BLaER1 treated with 17β-estradiol and CSF1 and Interleukin-3, amounts not matched to agents 10 nM and 100 nM (cell line): ENCODE measurements around the gene HHIP.

Experiments
- H3K27ac ChIP-seq, 11 experiments: shearing (Covaris generic); formaldehyde crosslinking; 2 replicates each; pipeline ENCODE4 v1.8.1; 2022
- H3K27me3 ChIP-seq, 11 experiments: shearing (Covaris generic); formaldehyde crosslinking; 2 replicates each; pipeline ENCODE4 v1.8.1; 2022
- H3K36me3 ChIP-seq, 11 experiments: shearing (Covaris generic); formaldehyde crosslinking; 2 replicates each; pipeline ENCODE4 v1.8.1; 2022
- H3K4me1 ChIP-seq, 10 experiments: shearing (Covaris generic); formaldehyde crosslinking; 2 replicates each; pipeline ENCODE4 v1.8.1; 2022
- H3K4me2 ChIP-seq, 11 experiments: shearing (Covaris generic); formaldehyde crosslinking; 2 replicates each; pipeline ENCODE4 v1.8.1; 2022
- H3K4me3 ChIP-seq, 10 experiments: shearing (Covaris generic); formaldehyde crosslinking; 2 replicates each; pipeline ENCODE4 v1.8.1; 2022
- H3K9ac ChIP-seq, 11 experiments: shearing (Covaris generic); formaldehyde crosslinking; 2 replicates each; pipeline ENCODE4 v1.8.1; 2022
- H3K9me3 ChIP-seq, 11 experiments: shearing (Covaris generic); formaldehyde crosslinking; replicated peaks in 1 of 11; 2 replicates each; pipeline ENCODE4 v1.8.1; 2022
- H4K20me1 ChIP-seq, 11 experiments: shearing (Covaris generic); formaldehyde crosslinking; 2 replicates each; pipeline ENCODE4 v1.8.1; 2022
- Cebpa-rat ChIP-seq, 11 experiments: shearing (Covaris generic); IDR thresholded peaks; 2 replicates each; pipeline ENCODE4 v1.8.1; 2022

Gene HHIP

GRCh38 chr4:144699565-144699964 lies 53.6 kb downstream of the HHIP start:
- TF ChIP-seq Cebpa-rat (IDR thresholded peaks at IDR 0.05), result no peak
- H3K9me3 ChIP-seq, result no peaks in the 10 kb centered on the region; a peak in 1 of 22 replicates
- H3K9ac ChIP-seq, result no peak overlapping the region
- H3K4me3 ChIP-seq, result no peak overlapping the region
- no peak overlapping the region for H3K4me2 ChIP-seq
- no peaks in the 10 kb centered on the region for H3K36me3 ChIP-seq
- no peaks in the 10 kb centered on the region for H3K27me3 ChIP-seq
- no peaks in the 10 kb centered on the region for H4K20me1 ChIP-seq
- no peaks in the 10 kb centered on the region for H3K4me1 ChIP-seq
- no peak overlapping the region for H3K27ac ChIP-seq

DNA sequence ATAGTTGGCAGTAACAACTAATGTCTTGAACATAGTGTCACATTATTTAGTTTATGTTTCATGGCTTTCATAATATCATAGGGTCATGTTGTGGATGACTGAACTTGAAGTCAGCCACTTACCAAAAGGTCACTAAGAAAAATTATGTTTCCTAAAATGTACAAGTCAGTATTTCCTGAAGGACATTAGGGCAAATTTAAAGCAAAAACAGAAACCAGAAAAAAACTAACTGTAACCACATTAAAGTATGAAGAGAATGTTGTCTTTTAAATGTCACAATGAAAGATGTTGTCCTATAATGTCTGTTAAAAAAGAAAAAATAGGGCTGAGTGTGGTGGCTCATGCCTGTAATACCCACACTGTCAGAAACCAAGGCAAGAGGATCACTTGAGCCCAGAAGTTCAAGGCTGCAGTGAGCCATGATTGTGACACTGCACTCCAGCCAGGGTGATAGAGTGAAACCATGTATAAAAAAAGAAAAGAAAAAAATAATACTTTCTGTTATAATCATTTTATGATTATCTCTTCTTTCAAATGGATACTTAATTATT lies 55.8 kb downstream of the HHIP start:
- no peaks in the 10 kb centered on the region for H4K20me1 ChIP-seq
- no peaks in the 10 kb centered on the region for H3K4me1 ChIP-seq

DNA sequence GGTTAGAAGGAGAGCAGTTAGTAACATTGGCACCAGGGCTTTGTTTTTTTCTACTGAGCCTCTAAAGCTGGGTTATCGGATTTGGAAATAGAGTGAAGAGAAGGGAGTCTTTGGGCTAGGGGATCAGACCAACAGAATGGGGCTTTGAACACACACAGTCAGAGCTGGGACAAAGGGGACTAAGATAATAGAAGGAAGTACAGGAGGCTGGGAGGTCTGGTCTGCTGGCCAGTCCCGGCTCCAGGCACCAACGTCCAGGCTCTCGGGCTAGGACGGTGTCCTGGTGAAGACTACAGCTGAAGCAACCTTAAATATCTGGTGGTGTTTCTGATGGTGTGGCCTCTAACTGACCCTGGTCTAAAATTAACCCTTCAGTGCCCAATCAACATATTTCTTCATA lies 57.5 kb downstream of the HHIP start:
- no peak overlapping the region for H3K27ac ChIP-seq
- no peaks in the 10 kb centered on the region for H3K27me3 ChIP-seq
- H3K4me1 ChIP-seq, result no peaks in the 10 kb centered on the region
- no peak for TF ChIP-seq Cebpa-rat (IDR thresholded peaks at IDR 0.05)
- H4K20me1 ChIP-seq, result no peaks in the 10 kb centered on the region
- no peaks in the 10 kb centered on the region; a peak in 1 of 22 replicates for H3K9me3 ChIP-seq
- no peak overlapping the region for H3K4me2 ChIP-seq
- H3K36me3 ChIP-seq, result no peaks in the 10 kb centered on the region
- no peak overlapping the region for H3K9ac ChIP-seq
- no peak overlapping the region for H3K4me3 ChIP-seq

More for the DNA sequence above, 55.8 kb downstream of the HHIP start:
- no peak overlapping the region for H3K4me3 ChIP-seq
- H3K9ac ChIP-seq, result no peak overlapping the region
- H3K4me2 ChIP-seq, result no peak overlapping the region
- no peak for TF ChIP-seq Cebpa-rat (IDR thresholded peaks at IDR 0.05)
- no peaks in the 10 kb centered on the region; a peak in 1 of 22 replicates for H3K9me3 ChIP-seq
- H3K36me3 ChIP-seq, result no peaks in the 10 kb centered on the region
- no peaks in the 10 kb centered on the region for H3K27me3 ChIP-seq
- no peak overlapping the region for H3K27ac ChIP-seq

DNA sequence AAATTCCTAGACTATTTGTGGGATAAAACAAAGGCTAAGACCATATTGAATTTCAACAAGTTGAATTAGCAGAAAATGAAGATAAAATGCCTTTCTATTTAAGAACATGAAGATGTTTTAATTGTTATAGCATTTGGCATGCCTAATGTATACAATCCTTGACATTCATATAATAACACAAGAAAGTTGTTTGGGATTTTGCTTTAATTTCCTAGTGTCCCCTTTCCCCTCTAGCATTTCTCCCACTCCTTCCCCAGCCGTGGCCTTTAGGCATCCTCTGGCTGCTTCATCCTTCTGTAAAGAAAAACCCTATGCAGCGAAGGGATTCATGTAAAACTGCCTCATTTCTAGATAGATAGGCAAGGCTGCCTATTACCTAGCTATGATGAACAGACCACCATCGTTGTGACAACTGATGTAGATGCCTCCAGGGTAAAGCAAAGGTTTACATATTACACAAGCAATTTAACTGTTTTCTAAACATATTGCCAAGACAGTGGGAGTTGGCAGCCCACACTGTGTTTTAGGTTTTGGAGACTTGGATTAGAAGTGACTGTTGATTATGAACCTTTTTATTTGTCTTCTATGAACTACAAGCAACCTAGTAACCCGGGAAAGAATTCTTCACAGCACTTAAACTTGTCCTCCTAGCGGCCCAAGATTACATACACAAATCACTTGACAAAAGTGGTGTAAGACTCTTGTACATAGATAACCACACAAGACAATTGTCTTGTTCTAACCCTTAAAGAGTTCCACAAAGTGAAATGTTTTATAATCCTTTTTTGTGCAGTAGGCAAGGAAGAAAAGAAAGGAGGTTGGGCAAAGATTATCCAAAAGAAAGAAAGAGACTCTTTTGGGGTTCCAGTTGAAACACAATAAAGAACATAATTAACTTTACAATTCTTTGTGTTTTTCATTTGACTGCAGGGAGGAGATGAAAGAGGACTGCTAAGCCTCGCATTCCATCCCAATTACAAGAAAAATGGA lies 59.9 kb downstream of the HHIP start:
- no peak for TF ChIP-seq Cebpa-rat (IDR thresholded peaks at IDR 0.05)
- Histone ChIP-seq H3K27ac (no peak overlapping the region), H3K4me2 (no peak overlapping the region), H3K4me3 (no peak overlapping the region), H3K9ac (no peak overlapping the region), H4K20me1 (no peaks in the 10 kb centered on the region), H3K4me1 (no peaks in the 10 kb centered on the region), H3K9me3 (no peaks in the 10 kb centered on the region; a peak in 1 of 22 replicates), H3K27me3 (no peaks in the 10 kb centered on the region), H3K36me3 (no peaks in the 10 kb centered on the region)

DNA sequence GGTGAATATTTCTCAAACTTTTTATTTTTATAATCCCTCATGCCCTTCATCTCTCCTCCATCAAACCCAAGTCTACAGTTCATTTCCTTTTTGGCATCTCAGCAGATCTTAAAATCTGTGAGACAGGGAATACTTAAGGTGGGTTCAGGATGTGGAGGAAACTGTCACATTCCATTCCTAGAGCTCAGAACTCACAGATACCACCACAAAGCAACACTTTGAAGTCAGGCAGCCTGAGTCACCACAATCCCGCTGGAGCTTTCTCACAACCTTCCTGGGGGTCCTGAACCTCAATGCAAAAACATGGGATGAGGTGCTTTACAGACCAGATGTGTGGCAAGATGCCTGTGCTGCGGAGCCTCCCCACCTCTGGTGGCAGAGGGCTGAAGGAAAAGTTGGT lies 63.2 kb downstream of the HHIP start:
- Histone ChIP-seq H3K36me3 (no peaks in the 10 kb centered on the region), H3K9me3 (no peaks in the 10 kb centered on the region), H4K20me1 (no peaks in the 10 kb centered on the region), H3K27me3 (no peaks in the 10 kb centered on the region), H3K9ac (no peak overlapping the region), H3K4me3 (no peak overlapping the region), H3K27ac (no peak overlapping the region), H3K4me2 (no peak overlapping the region), H3K4me1 (no peaks in the 10 kb centered on the region)
- no peak for TF ChIP-seq Cebpa-rat (IDR thresholded peaks at IDR 0.05)

DNA sequence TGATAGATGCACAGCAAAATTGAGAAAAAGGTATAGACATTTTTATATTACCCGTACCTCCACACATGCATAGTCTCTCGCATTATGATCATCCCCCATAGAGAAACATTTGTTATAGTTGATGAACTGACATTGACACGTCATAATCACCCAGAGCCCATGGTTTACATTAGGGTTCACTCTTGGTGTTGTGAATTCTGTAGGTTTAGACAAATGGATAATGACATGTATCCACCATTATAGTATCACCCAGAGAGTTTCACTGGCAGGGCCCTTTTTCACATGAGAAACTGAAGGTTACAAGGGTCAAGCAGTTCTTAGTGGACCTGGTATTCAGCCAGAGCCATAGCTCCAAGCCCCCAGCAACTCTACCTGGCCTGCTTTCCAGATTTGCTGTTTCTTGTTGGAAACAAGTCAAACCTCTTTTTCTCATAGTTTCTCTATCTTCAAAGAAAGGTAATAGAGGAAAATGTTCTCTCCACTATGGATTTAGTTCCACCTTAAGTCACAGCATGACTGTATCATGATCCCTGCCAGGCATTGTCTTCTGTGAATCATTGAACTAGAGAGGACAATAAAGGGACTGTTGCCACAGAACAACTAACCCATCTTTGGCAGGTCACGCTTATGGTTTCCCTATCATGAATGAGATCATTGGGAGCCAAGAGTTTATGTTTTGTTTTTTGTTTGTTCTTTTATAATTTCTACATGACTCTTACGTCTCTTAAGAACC lies 64.0 kb downstream of the HHIP start:
- Histone ChIP-seq H3K27ac (no peak overlapping the region), H3K9me3 (no peaks in the 10 kb centered on the region)
- TF ChIP-seq Cebpa-rat (IDR thresholded peaks at IDR 0.05), result no peak

DNA sequence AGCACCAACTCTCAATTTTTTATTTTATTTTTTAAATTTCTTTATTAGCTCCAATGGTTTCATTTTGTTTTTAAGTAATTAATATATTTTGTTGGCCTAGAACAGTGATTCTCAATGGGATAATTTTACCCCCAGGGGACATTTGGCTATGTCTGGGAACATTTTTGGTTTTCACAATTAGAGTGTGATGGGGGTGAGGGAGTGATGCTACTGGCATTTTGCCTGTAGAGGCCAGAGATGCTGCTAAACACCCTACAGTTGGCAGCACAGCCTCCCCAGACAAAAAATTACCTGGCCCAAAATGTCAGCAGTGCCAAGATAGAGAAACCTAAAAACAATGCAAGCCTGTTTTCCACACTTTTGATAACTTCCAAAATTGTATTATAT lies 64.6 kb downstream of the HHIP start:
- Histone ChIP-seq H3K36me3 (no peaks in the 10 kb centered on the region), H3K9ac (no peak overlapping the region), H3K4me2 (no peak overlapping the region), H3K27ac (no peak overlapping the region), H3K4me1 (peaks cover 0 to 7% (median 0%) of the 10 kb centered on the region in 10 experiments; a peak in 2 of 20 replicates), H3K4me3 (no peak overlapping the region), H3K27me3 (no peaks in the 10 kb centered on the region), H4K20me1 (no peaks in the 10 kb centered on the region), H3K9me3 (no peaks in the 10 kb centered on the region)
- TF ChIP-seq Cebpa-rat (IDR thresholded peaks at IDR 0.05), result no peak

More for the DNA sequence above, 64.0 kb downstream of the HHIP start:
- Histone ChIP-seq H3K4me2 (no peak overlapping the region), H3K9ac (no peak overlapping the region), H3K4me3 (no peak overlapping the region), H3K27me3 (no peaks in the 10 kb centered on the region), H3K36me3 (no peaks in the 10 kb centered on the region), H3K4me1 (peaks cover 0 to 2% (median 0%) of the 10 kb centered on the region in 10 experiments; a peak in 2 of 20 replicates), H4K20me1 (no peaks in the 10 kb centered on the region)

DNA sequence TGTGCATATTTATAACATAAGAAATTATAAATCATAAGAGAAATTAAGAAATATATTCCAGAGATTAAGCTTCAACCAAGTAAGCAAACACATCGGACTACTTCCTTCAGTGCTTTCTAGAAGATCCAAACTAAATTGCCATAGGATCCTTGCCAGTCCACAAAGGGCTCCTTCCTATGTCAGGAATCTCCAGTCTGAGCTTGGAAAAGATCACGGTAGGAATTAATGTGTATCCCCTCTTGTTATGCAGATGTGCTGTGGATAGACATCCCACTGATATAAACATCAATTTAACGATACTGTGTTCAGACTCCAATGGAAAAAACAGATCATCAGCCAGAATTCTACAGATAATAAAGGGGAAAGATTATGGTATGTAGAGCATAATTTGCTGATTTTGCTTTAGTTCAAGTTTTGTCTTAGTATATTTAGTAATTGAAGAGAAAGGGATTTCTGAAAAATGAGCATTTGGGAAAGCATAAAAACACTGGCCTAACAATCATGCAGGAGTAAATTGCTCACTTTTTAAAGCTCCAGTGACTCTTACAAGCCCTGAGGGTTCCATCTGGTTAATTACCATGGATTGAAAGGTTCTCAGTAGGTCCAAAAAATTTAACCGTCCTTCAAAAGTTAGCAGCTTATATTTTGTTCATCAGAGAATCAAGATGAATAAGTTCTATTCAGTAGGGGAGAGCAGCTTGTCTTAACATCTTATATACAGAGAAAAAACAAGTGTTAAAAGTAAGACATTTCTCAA lies 65.9 kb downstream of the HHIP start:
- TF ChIP-seq Cebpa-rat (IDR thresholded peaks at IDR 0.05), result no peak
- Histone ChIP-seq H3K27ac (no peak overlapping the region), H3K4me3 (no peak overlapping the region), H3K36me3 (no peaks in the 10 kb centered on the region), H3K9ac (no peak overlapping the region), H3K4me1 (peaks cover 0 to 7% (median 0%) of the 10 kb centered on the region in 10 experiments; a peak in 2 of 20 replicates), H3K27me3 (no peaks in the 10 kb centered on the region), H3K9me3 (no peaks in the 10 kb centered on the region), H3K4me2 (no peak overlapping the region), H4K20me1 (no peaks in the 10 kb centered on the region)

GRCh38 chr4:144712775-144713174 lies 66.8 kb downstream of the HHIP start:
- no peak overlapping the region for H3K4me2 ChIP-seq
- H3K4me1 ChIP-seq, result peaks cover 0 to 7% (median 0%) of the 10 kb centered on the region in 10 experiments; a peak in 2 of 20 replicates
- no peaks in the 10 kb centered on the region for H3K9me3 ChIP-seq
- H3K9ac ChIP-seq, result no peak overlapping the region
- no peak for TF ChIP-seq Cebpa-rat (IDR thresholded peaks at IDR 0.05)
- no peak overlapping the region for H3K4me3 ChIP-seq
- no peaks in the 10 kb centered on the region for H4K20me1 ChIP-seq
- H3K27me3 ChIP-seq, result no peaks in the 10 kb centered on the region
- H3K36me3 ChIP-seq, result no peaks in the 10 kb centered on the region
- no peak overlapping the region for H3K27ac ChIP-seq
